ENCODE measurements around the gene CAMK1D.

Gene CAMK1D

GRCh38 chr10:12504628-12505027, 155.3 kb downstream of the CAMK1D start:
- H3K4me3 ChIP-seq (ENCODE audit: low read depth, low read length) = no peak overlapping the region
- in situ Hi-C loops (cut with HindIII; ENCODE audit: low sequenced_read_pairs) = no loop called here
- DNase-seq (ENCODE audit: low read depth) = no peak
- TF ChIP-seq, protein P1, sequence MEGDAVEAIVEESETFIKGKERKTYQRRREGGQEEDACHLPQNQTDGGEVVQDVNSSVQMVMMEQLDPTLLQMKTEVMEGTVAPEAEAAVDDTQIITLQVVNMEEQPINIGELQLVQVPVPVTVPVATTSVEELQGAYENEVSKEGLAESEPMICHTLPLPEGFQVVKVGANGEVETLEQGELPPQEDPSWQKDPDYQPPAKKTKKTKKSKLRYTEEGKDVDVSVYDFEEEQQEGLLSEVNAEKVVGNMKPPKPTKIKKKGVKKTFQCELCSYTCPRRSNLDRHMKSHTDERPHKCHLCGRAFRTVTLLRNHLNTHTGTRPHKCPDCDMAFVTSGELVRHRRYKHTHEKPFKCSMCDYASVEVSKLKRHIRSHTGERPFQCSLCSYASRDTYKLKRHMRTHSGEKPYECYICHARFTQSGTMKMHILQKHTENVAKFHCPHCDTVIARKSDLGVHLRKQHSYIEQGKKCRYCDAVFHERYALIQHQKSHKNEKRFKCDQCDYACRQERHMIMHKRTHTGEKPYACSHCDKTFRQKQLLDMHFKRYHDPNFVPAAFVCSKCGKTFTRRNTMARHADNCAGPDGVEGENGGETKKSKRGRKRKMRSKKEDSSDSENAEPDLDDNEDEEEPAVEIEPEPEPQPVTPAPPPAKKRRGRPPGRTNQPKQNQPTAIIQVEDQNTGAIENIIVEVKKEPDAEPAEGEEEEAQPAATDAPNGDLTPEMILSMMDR (IDR thresholded peaks at IDR 0.05; ENCODE audit: low read depth, low read length, missing control alignments) = no peak

GRCh38 chr10:12505683-12506082, 156.3 kb downstream of the CAMK1D start:
- in situ Hi-C loops (cut with HindIII; ENCODE audit: low sequenced_read_pairs) = no loop called here
- H3K4me3 ChIP-seq (ENCODE audit: low read depth, low read length) = no peak overlapping the region
- TF ChIP-seq, protein P1 (IDR thresholded peaks at IDR 0.05; ENCODE audit: low read depth, low read length, missing control alignments) = no peak
- DNase-seq (ENCODE audit: low read depth) = no peak

DNA sequence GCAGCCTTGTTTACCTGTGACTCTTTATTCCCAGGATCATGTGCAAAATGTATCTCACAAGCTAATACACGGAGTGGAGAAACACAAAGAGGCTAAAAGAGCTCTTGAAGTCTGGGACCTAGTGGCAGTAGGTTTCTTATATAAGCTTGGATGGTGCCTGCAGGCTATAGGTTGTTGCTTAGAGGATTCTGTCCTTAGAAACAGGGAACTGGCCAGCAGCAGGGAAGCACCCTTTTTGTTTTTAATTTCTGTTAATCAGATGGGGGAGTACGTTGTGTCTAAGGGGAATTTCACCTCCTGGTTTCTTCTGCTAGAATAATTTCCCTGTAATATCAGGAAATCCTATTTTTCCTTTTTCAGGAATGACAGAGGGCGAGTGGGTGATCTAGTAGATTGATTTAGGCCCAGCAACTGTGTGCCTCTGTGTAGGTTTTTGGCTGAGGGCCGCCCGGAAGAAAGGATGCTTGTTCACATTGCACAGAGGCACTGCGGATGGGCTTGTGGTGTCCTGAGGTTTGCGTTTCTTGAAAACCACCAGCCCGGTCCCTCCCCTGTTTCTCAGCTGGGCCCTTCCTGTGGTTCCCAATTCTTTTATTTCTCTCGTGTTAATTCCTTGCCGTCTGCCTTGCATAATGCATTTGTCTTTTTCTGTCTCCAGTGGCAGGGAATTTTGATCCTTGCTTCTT, 158.0 kb downstream of the CAMK1D start:
- in situ Hi-C loops (cut with HindIII; ENCODE audit: low sequenced_read_pairs) = no loop called here
- DNase-seq (ENCODE audit: low read depth) = no peak
- TF ChIP-seq, protein P1 (IDR thresholded peaks at IDR 0.05; ENCODE audit: low read depth, low read length, missing control alignments) = no peak
- H3K4me3 ChIP-seq (ENCODE audit: low read depth, low read length) = no peak overlapping the region

DNA sequence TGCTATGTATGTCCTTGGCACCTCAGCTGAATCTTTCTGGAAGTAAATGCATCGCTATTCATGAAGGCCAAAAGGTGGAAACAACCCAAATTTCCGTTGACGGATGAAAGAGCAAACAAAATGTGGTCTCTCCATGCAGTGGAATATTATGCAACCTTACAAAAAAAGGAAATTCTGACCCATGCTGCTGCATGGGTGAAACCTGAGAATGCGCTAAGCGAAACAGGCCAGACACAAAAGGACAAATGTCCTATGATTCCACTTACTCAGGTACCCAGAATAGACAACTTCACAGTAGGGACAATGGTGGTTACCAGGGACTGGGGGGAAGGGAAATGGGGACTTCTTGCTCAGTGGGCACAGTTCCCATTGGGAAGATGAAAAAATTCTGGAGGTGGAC, 158.8 kb downstream of the CAMK1D start:
- no peak for DNase-seq (ENCODE audit: low read depth)
- in situ Hi-C loops (cut with HindIII; ENCODE audit: low sequenced_read_pairs) = no loop called here
- TF ChIP-seq, protein P1 (IDR thresholded peaks at IDR 0.05; ENCODE audit: low read depth, low read length, missing control alignments) = no peak
- H3K4me3 ChIP-seq (ENCODE audit: low read depth, low read length) = no peak overlapping the region

GRCh38 chr10:12509016-12509793, 159.9 kb downstream of the CAMK1D start:
- DNase-seq (ENCODE audit: low read depth) = no peak
- TF ChIP-seq, protein P1 (IDR thresholded peaks at IDR 0.05; ENCODE audit: low read depth, low read length, missing control alignments) = no peak
- H3K4me3 ChIP-seq (ENCODE audit: low read depth, low read length) = no peak overlapping the region
- in situ Hi-C loops (cut with HindIII; ENCODE audit: low sequenced_read_pairs) = no loop called here

DNA sequence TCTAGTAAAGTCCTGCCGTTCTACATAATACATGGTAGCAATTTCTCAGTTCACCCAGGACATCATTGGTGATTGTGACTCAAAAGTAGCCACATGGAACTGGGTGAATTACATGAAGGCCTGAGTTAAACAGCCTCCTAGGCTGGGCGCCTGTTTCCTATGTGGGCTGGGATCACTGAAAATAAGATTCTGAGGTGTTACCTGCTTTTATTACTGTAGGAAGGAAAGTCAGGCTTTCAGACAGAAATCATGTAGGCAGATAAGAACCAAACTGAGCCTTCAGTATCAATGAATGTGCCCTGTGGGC, 160.4 kb downstream of the CAMK1D start:
- TF ChIP-seq, protein P1 (IDR thresholded peaks at IDR 0.05; ENCODE audit: low read depth, low read length, missing control alignments) = no peak
- DNase-seq (ENCODE audit: low read depth) = no peak
- in situ Hi-C loops (cut with HindIII; ENCODE audit: low sequenced_read_pairs) = no loop called here
- H3K4me3 ChIP-seq (ENCODE audit: low read depth, low read length) = no peak overlapping the region

All from astrocyte of the cerebellum (primary cell).